ENCODE data around the gene TMCC2.
A peak's percentile ranks its signal among the peaks of the same experiment; 100 is the strongest.

Gene TMCC2

GRCh38 chr1:205241366-205242030 lies 13.8 kb downstream of the TMCC2 start:
- no peak for DNase-seq

GRCh38 chr1:205243350-205244191 lies 15.8 kb downstream of the TMCC2 start:
- DNase-seq: no peak

DNA sequence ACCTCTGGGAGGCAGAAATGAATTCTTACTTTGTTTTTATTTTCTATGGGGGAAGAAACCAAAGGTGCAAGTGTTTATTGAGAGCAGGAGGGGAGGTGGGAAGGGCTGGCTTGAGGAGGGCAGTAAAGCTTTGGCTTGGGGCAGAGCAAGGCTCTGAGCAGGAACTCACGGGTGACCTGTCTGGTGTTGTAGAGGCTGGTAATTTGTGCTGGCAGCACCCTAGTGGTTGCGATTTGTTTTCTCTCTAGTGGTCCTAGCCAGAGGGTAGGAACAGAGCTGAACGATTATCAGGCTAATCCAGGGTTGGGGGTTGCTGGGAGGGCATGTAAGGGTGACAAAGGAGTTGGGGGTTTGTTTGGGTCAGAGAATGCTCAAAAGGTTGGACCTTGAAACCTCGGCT lies 16.6 kb downstream of the TMCC2 start:
- DNase-seq: no peak

DNA sequence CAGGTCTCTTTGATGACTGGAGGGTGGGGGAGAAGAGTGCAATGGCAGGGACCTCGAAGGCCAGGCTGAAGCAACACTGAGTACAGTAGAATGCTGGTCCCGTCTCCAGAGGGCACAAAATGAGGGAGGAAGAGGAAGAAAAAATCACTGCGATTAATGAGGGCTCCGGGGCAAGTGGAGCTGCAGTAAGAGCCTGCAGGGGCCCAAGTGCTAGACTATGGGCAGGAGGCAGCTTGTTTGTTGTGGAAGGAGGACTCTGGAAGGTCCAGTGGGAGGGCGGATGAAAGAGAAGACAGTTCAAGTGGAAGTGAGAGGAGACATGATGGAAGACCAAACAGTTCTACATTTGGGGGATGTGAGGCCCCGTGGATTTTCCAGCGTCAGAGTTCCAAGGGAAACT lies 17.4 kb downstream of the TMCC2 start:
- DNase-seq: no peak

DNA sequence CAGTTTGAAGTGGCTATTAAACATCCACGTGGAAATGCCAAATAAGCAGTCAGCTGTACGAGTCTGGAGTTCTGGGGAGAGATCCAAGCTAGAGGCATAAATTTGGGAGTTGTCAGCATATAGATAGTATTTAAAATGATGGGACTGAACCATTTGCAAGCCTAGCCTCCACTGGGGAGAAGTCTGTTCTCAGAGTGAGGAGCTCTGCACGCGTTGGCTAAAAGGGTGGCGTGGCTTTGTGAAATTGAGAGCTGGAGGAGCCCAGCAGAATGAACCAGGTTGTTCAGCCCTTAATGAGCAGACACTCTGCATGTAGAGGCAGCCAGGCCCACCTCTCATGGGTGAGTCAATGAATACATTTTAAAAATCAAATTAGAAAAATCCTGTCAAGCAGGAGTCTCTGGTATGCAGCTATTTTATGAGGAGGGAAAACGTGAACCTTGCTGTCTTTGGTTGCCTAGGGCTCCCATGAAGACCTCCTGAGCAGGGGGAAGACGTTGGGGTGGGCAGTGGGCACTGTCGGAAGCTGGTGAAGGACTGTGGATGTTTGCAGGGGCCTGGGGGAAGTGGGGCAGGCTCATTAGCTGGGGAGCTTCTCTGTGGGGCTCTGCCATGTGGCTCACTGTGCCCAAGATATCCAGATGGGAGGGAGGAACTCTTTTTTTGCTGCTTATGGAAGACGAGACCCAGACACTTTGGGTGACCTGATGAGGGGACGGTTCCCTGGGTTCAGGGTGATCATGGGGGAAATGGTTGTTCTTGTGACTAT lies 18.8 kb downstream of the TMCC2 start:
- no peak for DNase-seq

GRCh38 chr1:205247130-205247921 lies 19.6 kb downstream of the TMCC2 start:
- peak; percentile 67 for DNase-seq

- DNase-seq: peak; percentile 85
These were observed 21.3 kb downstream of the TMCC2 start for GRCh38 chr1:205248793-205249601.

- no peak for DNase-seq
These were observed 21.9 kb downstream of the TMCC2 start for GRCh38 chr1:205249651-205250050.

GRCh38 chr1:205250699-205251098 lies 23.0 kb downstream of the TMCC2 start:
- DNase-seq: no peak

- no peak for DNase-seq
These were observed 23.8 kb downstream of the TMCC2 start for GRCh38 chr1:205251576-205251975.

DNA sequence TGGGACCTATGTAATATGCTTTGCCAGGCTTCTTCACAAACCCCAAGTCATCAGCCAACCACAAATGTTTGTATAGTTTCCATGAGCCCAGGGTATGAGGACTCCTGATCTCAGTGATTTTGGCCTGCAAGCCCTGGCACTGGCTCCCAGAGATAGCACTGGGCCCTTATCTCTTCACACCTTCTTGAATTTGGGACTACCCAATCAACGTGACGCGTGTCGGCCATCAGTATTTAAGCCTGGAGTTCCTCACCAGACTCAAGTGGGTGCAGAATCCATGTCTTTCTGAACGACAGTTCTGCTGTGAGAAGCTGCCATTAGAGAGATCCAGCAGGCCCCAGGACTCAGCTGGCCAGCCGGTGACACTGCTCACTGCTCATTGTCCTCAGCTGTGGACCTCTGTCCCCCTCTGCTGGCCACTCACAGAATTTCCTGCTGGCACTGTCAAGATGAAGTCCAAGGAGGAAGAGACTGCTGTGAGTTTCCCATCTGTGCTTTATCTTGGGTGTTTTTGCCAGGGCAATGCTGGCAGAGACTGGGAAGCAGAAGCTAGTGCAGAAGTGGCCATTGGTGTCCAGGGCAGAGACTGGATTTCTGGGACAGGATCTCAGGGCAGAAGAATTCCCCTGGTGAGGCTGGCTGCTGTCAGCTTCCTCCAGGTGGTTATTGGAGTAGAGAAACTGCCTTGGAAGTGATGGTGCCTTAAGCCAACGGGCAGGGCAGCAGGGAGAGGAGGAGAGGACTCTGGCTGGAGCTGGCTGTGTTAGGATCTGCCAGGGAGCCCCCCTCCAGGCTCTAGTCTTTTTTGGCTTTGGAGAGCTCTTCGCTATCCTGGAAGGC lies 28.4 kb downstream of the TMCC2 start:
- peak; percentile 92 for DNase-seq

DNA sequence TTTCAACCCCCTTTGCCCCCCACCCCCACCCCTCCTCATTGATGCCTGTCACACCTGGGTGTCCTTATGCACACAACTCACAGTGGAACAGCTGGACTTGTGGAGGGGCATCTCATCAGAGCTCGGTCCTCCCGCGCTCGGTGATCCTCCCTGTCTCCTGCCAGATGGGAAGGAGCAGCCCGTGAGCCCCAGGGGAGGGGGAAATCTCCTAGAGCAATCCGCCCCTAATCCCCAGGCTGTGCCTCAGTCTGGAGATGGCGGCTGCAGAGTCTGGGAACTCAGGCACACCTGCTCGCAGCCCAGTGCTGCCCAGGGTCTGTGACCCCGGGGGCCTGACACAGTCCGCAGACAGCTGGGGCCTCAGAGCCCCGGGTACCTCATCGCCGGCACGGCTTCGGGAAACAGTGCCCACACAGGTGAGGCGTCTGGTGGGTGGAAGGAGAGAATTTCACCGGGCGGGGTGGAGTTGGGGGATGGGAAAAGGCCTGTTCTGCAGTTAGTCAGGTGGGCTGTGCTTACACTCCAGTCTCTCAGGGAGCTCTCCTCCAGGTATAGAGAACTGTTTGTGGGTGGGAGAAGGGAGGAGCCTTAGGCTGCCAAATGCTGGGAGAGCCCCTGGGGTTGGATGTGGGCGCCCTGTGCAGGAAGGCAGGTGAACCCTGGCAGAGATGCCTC lies 29.3 kb downstream of the TMCC2 start:
- DNase-seq: no peak

DNA sequence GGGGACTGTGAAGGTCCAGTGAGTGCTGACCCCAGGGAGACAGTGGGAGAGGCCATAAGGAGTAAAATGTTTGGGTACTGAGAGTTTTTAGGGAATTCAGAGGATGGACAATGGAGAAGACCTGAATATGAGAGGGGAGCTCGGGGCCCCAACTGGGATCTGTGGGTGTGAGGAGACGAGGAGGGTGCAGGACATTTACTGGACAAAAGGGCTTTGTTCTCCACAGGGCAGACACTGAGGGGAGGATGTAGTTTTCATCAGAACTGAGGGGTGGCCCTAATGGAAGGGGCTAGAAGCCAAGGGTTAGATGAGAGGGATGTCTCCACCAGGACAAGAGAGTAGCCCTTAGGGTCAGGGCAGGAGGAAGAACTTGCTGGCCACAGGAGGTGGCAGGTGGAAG lies 30.0 kb downstream of the TMCC2 start:
- no peak for DNase-seq

- DNase-seq: no peak
These were observed 30.5 kb downstream of the TMCC2 start for GRCh38 chr1:205258261-205258691.

DNA sequence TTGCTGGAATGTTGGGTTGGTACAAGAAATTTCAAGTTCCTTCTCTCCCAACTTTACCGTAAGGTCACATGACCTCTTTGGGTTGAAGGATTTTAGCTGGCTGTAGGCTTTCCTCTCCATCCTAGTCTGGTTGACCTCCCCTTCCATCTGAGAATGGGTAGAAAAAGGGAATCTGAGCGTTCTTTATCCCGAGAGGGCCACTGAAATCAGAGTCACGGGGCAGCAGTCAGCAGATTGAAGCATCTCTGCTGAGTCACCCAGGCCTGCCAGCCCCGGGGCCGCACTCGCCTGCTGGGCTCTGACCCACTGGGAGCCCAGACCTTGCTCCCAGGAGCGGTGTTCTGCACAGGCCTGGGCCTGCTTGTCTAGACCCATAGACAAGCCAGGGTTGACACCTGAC lies 31.0 kb downstream of the TMCC2 start:
- DNase-seq: no peak

GRCh38 chr1:205259324-205259832 lies 31.6 kb downstream of the TMCC2 start:
- DNase-seq: no peak

- DNase-seq: no peak
These were observed 32.3 kb downstream of the TMCC2 start for GRCh38 chr1:205259998-205260397.

GRCh38 chr1:205260948-205261732 lies 33.4 kb downstream of the TMCC2 start:
- no peak for DNase-seq

Measured in left hindlimb (tissue), 1 donor.